ENCODE data around the gene ZNF664.

The ZNF664 gene

DNA sequence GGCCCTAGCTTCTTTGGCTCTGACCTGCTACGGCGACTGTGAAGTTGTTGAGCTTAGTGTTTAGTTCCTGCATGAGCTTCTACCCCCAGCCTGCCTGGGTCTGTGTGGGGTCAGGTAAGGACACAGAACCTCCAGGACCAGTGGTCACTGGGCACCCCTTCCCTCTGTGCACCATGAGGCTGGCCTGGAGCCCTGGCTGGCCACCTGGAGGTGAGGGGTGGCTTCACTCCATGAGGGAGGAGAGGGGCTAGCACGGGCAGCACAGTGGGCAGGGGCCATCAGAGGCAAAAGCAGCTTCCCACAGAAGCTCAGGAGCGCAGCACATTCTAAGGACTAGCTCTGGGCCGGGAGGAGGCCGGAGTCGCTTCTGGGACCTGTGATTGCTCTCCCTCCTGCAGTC lies 37.1 kb upstream of the ZNF664 start:
- TF ChIP-seq, protein P1, sequence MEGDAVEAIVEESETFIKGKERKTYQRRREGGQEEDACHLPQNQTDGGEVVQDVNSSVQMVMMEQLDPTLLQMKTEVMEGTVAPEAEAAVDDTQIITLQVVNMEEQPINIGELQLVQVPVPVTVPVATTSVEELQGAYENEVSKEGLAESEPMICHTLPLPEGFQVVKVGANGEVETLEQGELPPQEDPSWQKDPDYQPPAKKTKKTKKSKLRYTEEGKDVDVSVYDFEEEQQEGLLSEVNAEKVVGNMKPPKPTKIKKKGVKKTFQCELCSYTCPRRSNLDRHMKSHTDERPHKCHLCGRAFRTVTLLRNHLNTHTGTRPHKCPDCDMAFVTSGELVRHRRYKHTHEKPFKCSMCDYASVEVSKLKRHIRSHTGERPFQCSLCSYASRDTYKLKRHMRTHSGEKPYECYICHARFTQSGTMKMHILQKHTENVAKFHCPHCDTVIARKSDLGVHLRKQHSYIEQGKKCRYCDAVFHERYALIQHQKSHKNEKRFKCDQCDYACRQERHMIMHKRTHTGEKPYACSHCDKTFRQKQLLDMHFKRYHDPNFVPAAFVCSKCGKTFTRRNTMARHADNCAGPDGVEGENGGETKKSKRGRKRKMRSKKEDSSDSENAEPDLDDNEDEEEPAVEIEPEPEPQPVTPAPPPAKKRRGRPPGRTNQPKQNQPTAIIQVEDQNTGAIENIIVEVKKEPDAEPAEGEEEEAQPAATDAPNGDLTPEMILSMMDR (IDR thresholded peaks at IDR 0.05): no peak
- intact Hi-C loops (cut with DNase I; ENCODE audit: low total_unique reads): no loop called here
- Histone ChIP-seq H3K27ac (no peak overlapping the region), H3K4me1 (no peaks in the 10 kb centered on the region), H3K4me3 (no peak overlapping the region), H3K36me3 (peaks cover 43 to 64% (median 58%) of the 10 kb centered on the region in 3 donors), H3K27me3 (no peaks in the 10 kb centered on the region), H3K9me3 (no peaks in the 10 kb centered on the region)
- DNase-seq: no peak

DNA sequence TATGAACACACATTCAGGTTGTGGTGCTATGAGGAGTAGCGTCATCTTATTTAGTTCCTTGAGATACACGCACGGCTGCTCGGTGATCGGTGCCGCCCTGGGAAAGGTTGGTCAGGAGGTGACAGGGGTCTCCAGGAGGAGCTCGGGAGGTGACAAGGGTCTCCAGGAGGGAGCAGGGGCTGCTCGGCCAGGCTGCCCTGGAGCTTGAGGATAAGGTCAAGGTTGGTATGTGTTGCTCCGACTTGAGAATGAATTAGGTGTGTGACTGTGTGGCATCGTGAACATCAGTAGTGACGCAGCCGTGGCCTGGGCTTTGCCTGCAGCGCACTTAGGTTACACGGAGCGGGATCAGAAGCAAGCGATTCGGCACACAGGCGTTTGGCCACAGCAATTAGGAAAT lies 36.5 kb upstream of the ZNF664 start:
- Histone ChIP-seq H3K27ac (no peak overlapping the region), H3K4me3 (no peak overlapping the region), H3K4me1 (no peaks in the 10 kb centered on the region), H3K27me3 (no peaks in the 10 kb centered on the region), H3K9me3 (no peaks in the 10 kb centered on the region), H3K36me3 (peaks cover 48 to 69% (median 64%) of the 10 kb centered on the region in 3 donors)
- intact Hi-C loops (cut with DNase I; ENCODE audit: low total_unique reads): no loop called here
- no peak for DNase-seq
- TF ChIP-seq, protein P1 (IDR thresholded peaks at IDR 0.05): no peak

DNA sequence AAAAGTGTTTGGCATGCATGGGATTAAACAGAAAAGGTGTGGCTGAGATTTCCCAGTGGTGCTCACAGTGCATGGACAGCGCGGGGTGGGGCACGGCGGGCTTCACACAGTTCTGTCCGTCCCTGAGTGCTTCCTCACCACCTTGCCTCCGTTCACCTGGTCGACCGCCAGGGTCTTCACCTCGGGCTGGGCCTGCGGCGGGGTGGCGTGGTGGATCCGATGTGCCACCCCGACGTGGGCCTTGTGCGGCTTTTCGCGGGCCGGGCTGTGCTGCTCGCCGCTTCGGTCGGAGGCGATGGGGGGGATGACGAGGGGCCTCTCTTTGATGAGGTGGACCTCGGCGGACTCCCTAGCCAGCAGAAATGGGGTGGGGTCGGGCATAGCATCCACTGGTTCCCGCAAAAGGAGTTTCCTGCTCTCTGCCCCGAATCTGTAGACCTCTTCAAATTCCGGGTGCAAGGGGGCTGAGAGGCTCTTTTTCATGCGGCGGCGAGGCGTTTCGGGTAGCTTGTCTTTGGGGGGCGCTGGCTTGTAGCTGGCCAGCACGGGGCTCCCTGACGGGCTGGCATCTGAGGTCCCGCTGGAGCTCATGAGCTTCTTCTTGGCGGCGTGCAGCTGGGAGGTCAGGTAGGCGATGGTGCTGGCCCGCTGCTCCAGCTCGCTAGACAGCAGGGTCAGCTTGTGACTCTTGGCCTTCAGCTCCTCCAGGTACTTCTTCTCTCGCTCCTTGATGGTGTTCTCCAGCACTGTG lies 35.9 kb upstream of the ZNF664 start:
- no peaks in the 10 kb centered on the region for H3K9me3 ChIP-seq
- intact Hi-C loops (cut with DNase I; ENCODE audit: low total_unique reads): no loop called here
- no peaks in the 10 kb centered on the region for H3K27me3 ChIP-seq
- no peak overlapping the region for H3K4me3 ChIP-seq
- peaks cover 54 to 76% (median 70%) of the 10 kb centered on the region in 3 donors for H3K36me3 ChIP-seq
- H3K4me1 ChIP-seq: peaks cover 0 to 2% (median 0%) of the 10 kb centered on the region in 4 donors
- H3K27ac ChIP-seq: no peak overlapping the region
- no peak for DNase-seq
- TF ChIP-seq, protein P1 (IDR thresholded peaks at IDR 0.05): no peak

DNA sequence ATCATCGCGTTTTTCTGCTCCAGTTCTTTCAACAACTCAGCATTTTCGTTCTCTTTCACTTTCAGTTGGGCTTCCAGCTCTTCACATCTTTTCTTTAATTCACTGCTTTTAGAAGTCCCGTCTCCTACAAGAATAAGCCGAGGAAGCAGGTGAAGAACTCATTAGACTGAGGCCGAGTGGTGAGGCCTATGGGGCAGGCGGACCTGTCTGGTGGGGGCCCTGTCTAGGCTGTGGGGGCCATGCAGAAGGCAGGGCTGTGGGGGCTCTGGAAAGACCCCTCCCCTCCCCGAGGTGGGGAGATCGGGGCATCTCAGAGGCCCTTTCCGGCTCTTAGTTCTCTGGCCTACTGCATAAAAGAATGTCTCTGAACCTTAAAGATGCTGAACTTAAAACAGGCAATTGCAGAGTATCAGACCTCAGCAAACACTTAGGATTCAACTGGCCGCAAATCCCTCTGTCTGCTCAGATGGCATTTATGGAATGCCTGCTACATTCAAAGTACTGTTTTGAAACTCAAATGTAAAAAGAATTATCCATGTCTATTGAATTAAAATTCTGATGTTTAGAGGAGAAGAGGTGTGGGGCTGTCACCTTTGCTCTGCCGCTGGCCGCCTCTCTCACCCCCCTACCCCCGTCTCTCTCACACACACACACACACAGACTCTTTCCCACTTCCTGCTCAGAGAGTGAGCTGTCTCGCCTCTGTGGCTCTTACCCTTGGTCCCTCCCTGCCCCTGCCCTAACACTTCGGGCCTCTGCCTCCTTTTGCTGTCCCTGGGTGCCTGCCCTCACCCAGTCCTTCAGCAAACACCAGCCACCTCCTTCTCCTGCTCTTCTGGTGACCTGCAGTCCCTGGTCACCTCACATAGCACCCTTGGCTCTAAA lies 35.1 kb upstream of the ZNF664 start:
- Histone ChIP-seq H3K36me3 (peaks cover 62 to 84% (median 78%) of the 10 kb centered on the region in 3 donors), H3K27ac (no peak overlapping the region), H3K27me3 (no peaks in the 10 kb centered on the region), H3K9me3 (no peaks in the 10 kb centered on the region), H3K4me3 (no peak overlapping the region), H3K4me1 (peaks cover 0 to 6% (median 1%) of the 10 kb centered on the region in 4 donors)
- TF ChIP-seq, protein P1 (IDR thresholded peaks at IDR 0.05): no peak
- intact Hi-C loops (cut with DNase I; ENCODE audit: low total_unique reads): no loop called here
- no peak for DNase-seq

DNA sequence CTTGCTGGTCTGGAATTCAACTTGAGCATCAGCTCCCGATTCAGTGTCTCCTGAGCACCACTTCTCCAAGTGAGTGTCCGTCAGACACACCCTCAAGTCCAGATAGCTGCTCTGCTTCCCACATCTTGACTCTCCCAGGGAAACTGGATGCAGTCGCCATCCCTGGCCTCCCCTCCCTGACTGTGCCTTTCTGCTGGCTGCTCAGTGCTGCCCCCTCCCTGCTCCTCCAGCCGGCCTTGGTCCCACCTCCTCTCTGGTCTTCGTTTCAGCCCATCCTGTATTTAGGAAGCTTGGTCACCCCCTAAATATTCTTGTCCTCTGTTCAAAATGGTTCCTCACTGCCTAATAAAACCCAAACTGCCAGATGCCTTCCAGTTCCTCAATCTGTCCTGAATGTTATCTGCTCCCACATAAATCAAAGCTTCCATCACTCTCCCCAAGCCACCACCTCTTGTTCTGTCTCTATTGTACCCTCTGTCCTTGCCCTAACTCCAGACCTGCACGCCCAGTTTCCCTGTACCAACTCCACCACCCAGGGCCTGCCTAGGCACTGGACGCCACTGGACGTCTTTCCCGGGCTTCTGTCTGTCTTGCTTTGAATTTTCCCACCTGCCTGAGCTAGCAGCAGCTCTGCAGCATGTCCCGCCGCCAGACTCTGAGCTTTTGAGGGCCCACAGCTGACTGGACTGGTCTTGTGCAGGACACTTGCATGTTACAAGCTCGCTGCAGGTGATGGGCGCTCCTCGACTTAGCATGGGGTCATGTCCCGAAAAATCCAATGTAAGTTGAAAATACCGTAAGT lies 34.1 kb upstream of the ZNF664 start:
- no peak overlapping the region for H3K4me3 ChIP-seq
- H3K36me3 ChIP-seq: peaks cover 67 to 93% (median 88%) of the 10 kb centered on the region in 3 donors
- intact Hi-C loops (cut with DNase I; ENCODE audit: low total_unique reads): no loop called here
- H3K27me3 ChIP-seq: no peaks in the 10 kb centered on the region
- no peak overlapping the region for H3K27ac ChIP-seq
- H3K9me3 ChIP-seq: no peaks in the 10 kb centered on the region
- H3K4me1 ChIP-seq: peaks cover 0 to 9% (median 1%) of the 10 kb centered on the region in 4 donors
- DNase-seq: no peak
- TF ChIP-seq, protein P1 (IDR thresholded peaks at IDR 0.05): no peak

All from tibial artery (tissue), 4 donors.